ENCODE measurements around the gene PTPRU.

The PTPRU gene

GRCh38 chr1:29365906-29366670 is 129.8 kb downstream of the PTPRU start:
- Histone ChIP-seq H2AFZ (no peak overlapping the region), H3K4me2 (ENCODE audit: low read length) (no peak overlapping the region), H3K27ac (no peak overlapping the region), H3K27me3 (ENCODE audit: control insufficient read depth, insufficient read depth, low read length) (no peaks in the 10 kb centered on the region), H3K79me2 (no peaks in the 10 kb centered on the region), H3K36me3 (ENCODE audit: control insufficient read depth, insufficient read depth, low read length) (no peaks in the 10 kb centered on the region), H3K9me3 (ENCODE audit: control insufficient read depth, low read length) (no peaks in the 10 kb centered on the region), H3K9ac (no peak overlapping the region), H3K4me1 (no peaks in the 10 kb centered on the region), H3K4me3 (ENCODE audit: low read depth, low read length) (no peak overlapping the region)
- TF ChIP-seq, protein P1, sequence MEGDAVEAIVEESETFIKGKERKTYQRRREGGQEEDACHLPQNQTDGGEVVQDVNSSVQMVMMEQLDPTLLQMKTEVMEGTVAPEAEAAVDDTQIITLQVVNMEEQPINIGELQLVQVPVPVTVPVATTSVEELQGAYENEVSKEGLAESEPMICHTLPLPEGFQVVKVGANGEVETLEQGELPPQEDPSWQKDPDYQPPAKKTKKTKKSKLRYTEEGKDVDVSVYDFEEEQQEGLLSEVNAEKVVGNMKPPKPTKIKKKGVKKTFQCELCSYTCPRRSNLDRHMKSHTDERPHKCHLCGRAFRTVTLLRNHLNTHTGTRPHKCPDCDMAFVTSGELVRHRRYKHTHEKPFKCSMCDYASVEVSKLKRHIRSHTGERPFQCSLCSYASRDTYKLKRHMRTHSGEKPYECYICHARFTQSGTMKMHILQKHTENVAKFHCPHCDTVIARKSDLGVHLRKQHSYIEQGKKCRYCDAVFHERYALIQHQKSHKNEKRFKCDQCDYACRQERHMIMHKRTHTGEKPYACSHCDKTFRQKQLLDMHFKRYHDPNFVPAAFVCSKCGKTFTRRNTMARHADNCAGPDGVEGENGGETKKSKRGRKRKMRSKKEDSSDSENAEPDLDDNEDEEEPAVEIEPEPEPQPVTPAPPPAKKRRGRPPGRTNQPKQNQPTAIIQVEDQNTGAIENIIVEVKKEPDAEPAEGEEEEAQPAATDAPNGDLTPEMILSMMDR (IDR thresholded peaks at IDR 0.05), result no peak

- Histone ChIP-seq H3K4me2 (ENCODE audit: low read length) (no peak overlapping the region), H3K27me3 (ENCODE audit: control insufficient read depth, insufficient read depth, low read length) (no peaks in the 10 kb centered on the region), H3K9ac (no peak overlapping the region), H3K36me3 (ENCODE audit: control insufficient read depth, insufficient read depth, low read length) (no peaks in the 10 kb centered on the region), H3K4me1 (no peaks in the 10 kb centered on the region), H3K27ac (no peak overlapping the region), H2AFZ (no peak overlapping the region), H3K4me3 (ENCODE audit: low read depth, low read length) (no peak overlapping the region), H3K9me3 (ENCODE audit: control insufficient read depth, low read length) (no peaks in the 10 kb centered on the region), H3K79me2 (no peaks in the 10 kb centered on the region)
- TF ChIP-seq, protein P1 (IDR thresholded peaks at IDR 0.05), result no peak
Measured at GRCh38 chr1:29368936-29369932, 132.9 kb downstream of the PTPRU start.

DNA sequence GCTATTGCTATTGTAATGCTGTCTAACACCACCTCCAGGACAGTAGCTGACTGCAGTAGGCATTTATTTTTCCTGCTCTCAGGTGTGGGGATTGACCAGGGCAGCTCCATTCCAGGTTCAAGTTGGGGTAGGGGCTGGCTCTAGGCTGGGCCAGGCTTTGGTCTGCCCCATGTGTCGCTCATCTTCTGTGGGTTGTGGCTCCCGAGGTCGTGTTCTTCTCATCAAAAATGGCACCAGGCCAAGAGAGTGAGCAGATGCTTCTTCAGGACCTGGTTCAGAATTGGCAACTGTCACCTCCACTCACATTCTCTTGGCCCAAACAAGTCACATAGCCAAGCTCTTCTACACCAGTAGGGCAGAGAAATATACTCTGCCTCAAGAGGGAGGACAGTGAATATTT is 133.7 kb downstream of the PTPRU start:
- no peak overlapping the region for H3K4me2 ChIP-seq (ENCODE audit: low read length)
- H3K9me3 ChIP-seq (ENCODE audit: control insufficient read depth, low read length), result no peaks in the 10 kb centered on the region
- H3K4me3 ChIP-seq (ENCODE audit: low read depth, low read length), result no peak overlapping the region
- TF ChIP-seq, protein P1 (IDR thresholded peaks at IDR 0.05), result no peak
- no peak overlapping the region for H3K9ac ChIP-seq
- no peak overlapping the region for H2AFZ ChIP-seq
- H3K27me3 ChIP-seq (ENCODE audit: control insufficient read depth, insufficient read depth, low read length), result no peaks in the 10 kb centered on the region
- H3K79me2 ChIP-seq, result no peaks in the 10 kb centered on the region
- no peaks in the 10 kb centered on the region for H3K36me3 ChIP-seq (ENCODE audit: control insufficient read depth, insufficient read depth, low read length)
- H3K4me1 ChIP-seq, result no peaks in the 10 kb centered on the region
- no peak overlapping the region for H3K27ac ChIP-seq

DNA sequence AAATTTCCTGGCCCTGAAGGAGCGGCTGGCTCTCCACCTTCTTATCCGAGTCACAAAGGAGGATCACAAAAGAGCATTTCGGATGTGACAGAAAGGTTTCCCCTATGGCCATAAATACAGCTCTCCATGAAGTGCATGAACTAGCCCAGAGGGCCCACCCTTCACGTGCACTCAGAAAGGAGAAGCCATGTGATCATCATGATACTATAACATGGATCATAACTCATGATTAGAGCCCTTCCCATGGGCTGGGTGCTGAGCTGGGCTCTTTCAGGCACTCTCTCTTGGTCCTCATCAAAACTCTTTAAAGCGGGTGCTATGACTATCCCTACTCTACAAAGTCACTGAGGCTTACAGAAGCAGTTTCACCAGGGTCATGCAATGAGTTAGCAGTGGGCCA is 135.0 kb downstream of the PTPRU start:
- H3K9me3 ChIP-seq (ENCODE audit: control insufficient read depth, low read length), result no peaks in the 10 kb centered on the region

More for the DNA sequence above, 135.0 kb downstream of the PTPRU start:
- Histone ChIP-seq H3K27me3 (ENCODE audit: control insufficient read depth, insufficient read depth, low read length) (no peaks in the 10 kb centered on the region), H3K36me3 (ENCODE audit: control insufficient read depth, insufficient read depth, low read length) (no peaks in the 10 kb centered on the region), H3K9ac (no peak overlapping the region), H3K4me2 (ENCODE audit: low read length) (no peak overlapping the region), H3K79me2 (no peaks in the 10 kb centered on the region), H3K4me3 (ENCODE audit: low read depth, low read length) (no peak overlapping the region), H3K4me1 (no peaks in the 10 kb centered on the region), H2AFZ (no peak overlapping the region), H3K27ac (no peak overlapping the region)
- TF ChIP-seq, protein P1 (IDR thresholded peaks at IDR 0.05), result no peak

All from parathyroid adenoma (tissue), 2 donors.